ENCODE results near the gene GLP1R. TPM values are rescaled to one million over a fixed set of nuclear protein-coding genes. Genes with fewer than 3 reads are reported as not detected.

The GLP1R gene
- total and polyA plus RNA-seq, 2 of the 4 experiments (the other 2 are of a cell fraction): not detected

DNA sequence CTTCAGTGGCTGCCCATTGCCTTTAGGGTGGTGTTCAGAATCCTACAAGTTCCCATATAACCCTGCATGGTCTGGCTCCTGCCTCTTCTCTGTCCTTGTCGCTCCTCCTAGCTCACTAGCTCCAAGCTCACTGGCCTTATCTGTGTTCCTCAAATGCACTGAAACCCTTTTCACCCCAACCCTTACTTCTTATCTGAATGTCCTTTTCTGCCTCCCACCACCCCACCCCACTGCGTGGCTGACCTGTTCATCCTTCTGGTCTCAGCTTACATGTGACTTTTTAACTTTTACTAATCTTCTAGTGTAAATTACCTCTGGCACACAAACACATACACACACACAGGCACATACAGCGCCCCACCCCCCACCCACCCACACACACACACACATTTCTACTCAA is 41.0 kb upstream of the GLP1R start:
- TF ChIP-seq POLR2A (IDR thresholded peaks at IDR 0.05; ENCODE audit: low read depth, low read length) (no peak), BHLHE40 (IDR thresholded peaks at IDR 0.05; ENCODE audit: low read depth, low read length) (no peak), RFX5 (IDR thresholded peaks at IDR 0.05; ENCODE audit: low read depth, low read length) (no peak), SMC3 (IDR thresholded peaks at IDR 0.05; ENCODE audit: low read depth, low read length) (no peak), CHD1 (IDR thresholded peaks at IDR 0.05; ENCODE audit: low read depth, low read length) (no peak), CEBPB (IDR thresholded peaks at IDR 0.05; ENCODE audit: low read depth, low read length) (no peak), NFE2L2 (IDR thresholded peaks at IDR 0.05; ENCODE audit: low read depth, low read length) (no peak), RCOR1 (IDR thresholded peaks at IDR 0.05; ENCODE audit: insufficient replicate concordance, low read length) (no peak), RAD21 (IDR thresholded peaks at IDR 0.05; ENCODE audit: low read length) (no peak), FOS (IDR thresholded peaks at IDR 0.05; ENCODE audit: low read depth, low read length) (no peak), MAZ (IDR thresholded peaks at IDR 0.05; ENCODE audit: borderline replicate concordance, low read depth, low read length) (no peak)
- TF ChIP-seq, protein P1, sequence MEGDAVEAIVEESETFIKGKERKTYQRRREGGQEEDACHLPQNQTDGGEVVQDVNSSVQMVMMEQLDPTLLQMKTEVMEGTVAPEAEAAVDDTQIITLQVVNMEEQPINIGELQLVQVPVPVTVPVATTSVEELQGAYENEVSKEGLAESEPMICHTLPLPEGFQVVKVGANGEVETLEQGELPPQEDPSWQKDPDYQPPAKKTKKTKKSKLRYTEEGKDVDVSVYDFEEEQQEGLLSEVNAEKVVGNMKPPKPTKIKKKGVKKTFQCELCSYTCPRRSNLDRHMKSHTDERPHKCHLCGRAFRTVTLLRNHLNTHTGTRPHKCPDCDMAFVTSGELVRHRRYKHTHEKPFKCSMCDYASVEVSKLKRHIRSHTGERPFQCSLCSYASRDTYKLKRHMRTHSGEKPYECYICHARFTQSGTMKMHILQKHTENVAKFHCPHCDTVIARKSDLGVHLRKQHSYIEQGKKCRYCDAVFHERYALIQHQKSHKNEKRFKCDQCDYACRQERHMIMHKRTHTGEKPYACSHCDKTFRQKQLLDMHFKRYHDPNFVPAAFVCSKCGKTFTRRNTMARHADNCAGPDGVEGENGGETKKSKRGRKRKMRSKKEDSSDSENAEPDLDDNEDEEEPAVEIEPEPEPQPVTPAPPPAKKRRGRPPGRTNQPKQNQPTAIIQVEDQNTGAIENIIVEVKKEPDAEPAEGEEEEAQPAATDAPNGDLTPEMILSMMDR (conservative IDR thresholded peaks at IDR 0.05; ENCODE audit: low read depth, low read length): no peak
- TF ChIP-seq, protein P2, sequence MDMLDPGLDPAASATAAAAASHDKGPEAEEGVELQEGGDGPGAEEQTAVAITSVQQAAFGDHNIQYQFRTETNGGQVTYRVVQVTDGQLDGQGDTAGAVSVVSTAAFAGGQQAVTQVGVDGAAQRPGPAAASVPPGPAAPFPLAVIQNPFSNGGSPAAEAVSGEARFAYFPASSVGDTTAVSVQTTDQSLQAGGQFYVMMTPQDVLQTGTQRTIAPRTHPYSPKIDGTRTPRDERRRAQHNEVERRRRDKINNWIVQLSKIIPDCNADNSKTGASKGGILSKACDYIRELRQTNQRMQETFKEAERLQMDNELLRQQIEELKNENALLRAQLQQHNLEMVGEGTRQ (IDR thresholded peaks at IDR 0.05; ENCODE audit: low read depth, low read length): no peak
- Histone ChIP-seq H2BK20ac (ENCODE audit: low read depth, low read length) (no peak overlapping the region), H3K9me3 (ENCODE audit: control insufficient read depth, insufficient read depth, low read length) (no peaks in the 10 kb centered on the region), H4K20me1 (ENCODE audit: insufficient read depth, low read length) (no peaks in the 10 kb centered on the region), H3K27me3 (ENCODE audit: control insufficient read depth, insufficient read depth, low read length) (no peaks in the 10 kb centered on the region), H4K5ac (ENCODE audit: low read depth, low read length) (no peak overlapping the region), H3K4me2 (ENCODE audit: low read depth, low read length) (no peak overlapping the region), H3K23ac (ENCODE audit: low read depth, low read length) (no peak overlapping the region), H3K9me1 (ENCODE audit: insufficient read depth, low read length) (no peaks in the 10 kb centered on the region), H2AFZ (replicated peaks; ENCODE audit: low read length, poor library complexity) (no peak overlapping the region), H3K27ac (ENCODE audit: insufficient read depth, low read length) (no peak overlapping the region), H3K4me3 (ENCODE audit: insufficient read depth, low read depth, low read length) (no peak overlapping the region), H3K4ac (ENCODE audit: low read depth, low read length) (no peak overlapping the region), H3K79me1 (ENCODE audit: low read depth in 1 of 2, low read length in 2 of 2) (no peaks in the 10 kb centered on the region), H3K9ac (ENCODE audit: low read depth, low read length) (no peak overlapping the region), H2AK9ac (replicated peaks; ENCODE audit: low read depth, low read length, poor library complexity) (no peak overlapping the region), H2BK5ac (ENCODE audit: low read depth, low read length, poor library complexity, severe bottlenecking) (no peak overlapping the region), H4K8ac (ENCODE audit: low read depth in 2 of 2, low read length in 2 of 2) (no peak overlapping the region), H3K18ac (ENCODE audit: low read depth, low read length) (no peak overlapping the region), H3K4me1 (ENCODE audit: control insufficient read depth, insufficient read depth, low read length) (no peaks in the 10 kb centered on the region), H2AK5ac (ENCODE audit: low read depth, low read length) (no peak overlapping the region), H2BK15ac (ENCODE audit: low read depth, low read length) (no peak overlapping the region), H4K91ac (ENCODE audit: insufficient read depth, low read depth, low read length) (no peak overlapping the region), H3K56ac (ENCODE audit: extremely low read depth, insufficient read depth, low read length) (no peak overlapping the region), H2BK120ac (ENCODE audit: low read depth, low read length) (no peak overlapping the region), H3K36me3 (ENCODE audit: control insufficient read depth, insufficient read depth, low read length) (no peaks in the 10 kb centered on the region), H3K14ac (replicated peaks; ENCODE audit: low read depth, low read length) (no peak overlapping the region)
- DNase-seq (no peak), ATAC-seq (ENCODE audit: low read depth) (no peak)
- CTCF ChIA-PET: no interaction called here
- dilution Hi-C loops (cut with HindIII; ENCODE audit: low sequenced_read_pairs, unreplicated experiment): no loop called here
- in situ Hi-C loops (cut with MboI; ENCODE audit: low sequenced_read_pairs): no loop called here
- no TSS peak for BruUV-seq (replicated peaks)
- POLR2A ChIA-PET (ENCODE audit: unreplicated experiment): no interaction called here
- intact Hi-C loops (cut with micrococcal nuclease): no loop called here
- WGBS, 2 experiments (ENCODE audit: extremely low coverage in 2 of 2, insufficient read length in 1 of 2): 40% methylated on average over 2 of the region's 3 CpGs; no CpG with 5 or more reads in 1 of the 2 experiments
